Astrocyte (in vitro differentiated cells and primary cell): Measurements from ENCODE around the gene FGF10. TPM values are rescaled to one million over a fixed set of nuclear protein-coding genes. Genes with fewer than 3 reads are reported as not detected.

Experiments used
- DNase-seq: peaks from one replicate; pipeline ENCODE4 v3.0.0-alpha.2; 2010; ENCODE audit warnings: low read depth
- FAIRE-seq: peaks from 2 replicates; lab custom pipeline; 2011; peaks lifted over from hg19 to GRCh38; lab: Jason Lieb, UNC
- H2AFZ ChIP-seq: 2 replicates; pipeline ENCODE4 v1.6.0; 2012; ENCODE audit warnings: low read depth, low read length, inconsistent platforms
- H3K27ac ChIP-seq: 2 replicates; pipeline ENCODE4 v1.5.1; 2011; ENCODE audit warnings: low read depth, low read length, inconsistent platforms
- H3K27me3 ChIP-seq: 2 replicates; pipeline ENCODE4 v1.6.0; 2011; ENCODE audit warnings: low read length, inconsistent platforms; ENCODE audit not compliant: insufficient read depth
- H3K36me3 ChIP-seq: 2 replicates; pipeline ENCODE4 v1.5.1; 2011; ENCODE audit warnings: low read length, inconsistent platforms; ENCODE audit not compliant: insufficient read depth
- H3K4me1 ChIP-seq: 2 replicates; pipeline ENCODE4 v1.5.1; 2011; ENCODE audit warnings: low read length, inconsistent platforms; ENCODE audit not compliant: insufficient read depth
- H3K4me2 ChIP-seq: 2 replicates; pipeline ENCODE4 v1.6.0; 2012; ENCODE audit warnings: low read length, inconsistent platforms
- H3K4me3 ChIP-seq: 2 replicates; pipeline ENCODE4 v1.5.1; 2011; ENCODE audit warnings: low read depth, mild to moderate bottlenecking, low read length, inconsistent platforms; ENCODE audit not compliant: insufficient read depth
- H3K79me2 ChIP-seq: 2 replicates; pipeline ENCODE4 v1.6.0; 2012; ENCODE audit warnings: mild to moderate bottlenecking, low read length, inconsistent platforms; ENCODE audit not compliant: insufficient read depth
- H3K9ac ChIP-seq: 2 replicates; pipeline ENCODE4 v1.6.0; 2012; ENCODE audit warnings: mild to moderate bottlenecking, low read length, inconsistent platforms
- H3K9me3 ChIP-seq: 2 replicates; pipeline ENCODE4 v1.5.1; 2012; ENCODE audit warnings: low read depth, mild to moderate bottlenecking, low read length, inconsistent platforms; ENCODE audit not compliant: insufficient read depth
- H4K20me1 ChIP-seq: 2 replicates; pipeline ENCODE4 v1.6.0; 2012; ENCODE audit warnings: low read length, inconsistent platforms; ENCODE audit not compliant: insufficient read depth
- H3K27ac Mint-ChIP-seq: one replicate; pipeline ENCODE4 v1.8.0; 2021; ENCODE audit warnings: mild to moderate bottlenecking, mixed read lengths; ENCODE audit not compliant: unreplicated experiment
- H3K27me3 Mint-ChIP-seq: one replicate; pipeline ENCODE4 v1.8.0; 2021; ENCODE audit warnings: low read depth, mixed read lengths; ENCODE audit not compliant: unreplicated experiment
- H3K36me3 Mint-ChIP-seq: one replicate; pipeline ENCODE4 v1.8.0; 2021; ENCODE audit warnings: low read depth, mixed read lengths; ENCODE audit not compliant: unreplicated experiment
- H3K4me1 Mint-ChIP-seq: one replicate; pipeline ENCODE4 v1.8.0; 2021; ENCODE audit warnings: low read depth, mixed read lengths; ENCODE audit not compliant: unreplicated experiment
- H3K4me3 Mint-ChIP-seq: one replicate; pipeline ENCODE4 v1.8.0; 2021; ENCODE audit warnings: mild to moderate bottlenecking, moderate library complexity, mixed read lengths; ENCODE audit not compliant: unreplicated experiment
- H3K9me3 Mint-ChIP-seq: one replicate; pipeline ENCODE4 v1.8.0; 2021; ENCODE audit warnings: mild to moderate bottlenecking, mixed read lengths; ENCODE audit not compliant: unreplicated experiment
- CTCF ChIP-seq: IDR thresholded peaks from 2 replicates; pipeline ENCODE4 v1.5.1; 2011; ENCODE audit warnings: low read depth, mild to moderate bottlenecking, inconsistent platforms, low read length, moderate library complexity; ENCODE audit not compliant: insufficient read depth
- EZH2 ChIP-seq: IDR thresholded peaks from 2 replicates; pipeline ENCODE4 v1.6.1; 2012; ENCODE audit warnings: mild to moderate bottlenecking, low read length, inconsistent platforms; ENCODE audit not compliant: insufficient read depth
- total RNA-seq: library from RNA; stranded (reverse); gene quantifications from 2 replicates; pipeline ENCODE4 v1.2.1, GENCODE V29; 2021

FGF10 gene
- total RNA-seq, 1 donor from 2014 or later, result not detected

- Mint-ChIP-seq H3K9me3 (no peaks in the 10 kb centered on the region), H3K36me3 (no peaks in the 10 kb centered on the region), H3K27ac (no peak overlapping the region), H3K27me3 (no peaks in the 10 kb centered on the region), H3K4me3 (no peak overlapping the region), H3K4me1 (no peaks in the 10 kb centered on the region)
- Histone ChIP-seq H3K9me3 (no peaks in the 10 kb centered on the region), H3K9ac (no peak overlapping the region), H4K20me1 (no peaks in the 10 kb centered on the region), H2AFZ (no peak overlapping the region), H3K4me2 (no peak overlapping the region), H3K4me1 (no peaks in the 10 kb centered on the region), H3K36me3 (no peaks in the 10 kb centered on the region), H3K27me3 (no peaks in the 10 kb centered on the region), H3K4me3 (no peak overlapping the region), H3K27ac (no peak overlapping the region), H3K79me2 (no peaks in the 10 kb centered on the region)
- FAIRE-seq (no peak), DNase-seq (no peak)
- TF ChIP-seq CTCF, result no peak
- no peak for TF ChIP-seq EZH2
These were observed 12.9 kb upstream of the FGF10 start for GRCh38 chr5:44402084-44402483.

- Histone ChIP-seq H3K4me2 (no peak overlapping the region), H3K27ac (no peak overlapping the region), H2AFZ (no peak overlapping the region), H3K9me3 (no peaks in the 10 kb centered on the region), H3K4me3 (no peak overlapping the region), H4K20me1 (no peaks in the 10 kb centered on the region), H3K4me1 (no peaks in the 10 kb centered on the region), H3K36me3 (no peaks in the 10 kb centered on the region), H3K79me2 (no peaks in the 10 kb centered on the region), H3K9ac (no peak overlapping the region), H3K27me3 (no peaks in the 10 kb centered on the region)
- no peak for DNase-seq
- Mint-ChIP-seq H3K4me3 (no peak overlapping the region), H3K36me3 (no peaks in the 10 kb centered on the region), H3K9me3 (no peaks in the 10 kb centered on the region), H3K27me3 (no peaks in the 10 kb centered on the region), H3K27ac (no peak overlapping the region), H3K4me1 (no peaks in the 10 kb centered on the region)
- no peak for FAIRE-seq
- TF ChIP-seq CTCF (no peak), EZH2 (no peak)
These were observed 12.4 kb upstream of the FGF10 start for GRCh38 chr5:44401611-44402010.

- Mint-ChIP-seq H3K27me3 (no peaks in the 10 kb centered on the region), H3K4me3 (no peak overlapping the region), H3K36me3 (no peaks in the 10 kb centered on the region), H3K9me3 (no peaks in the 10 kb centered on the region), H3K4me1 (peaks cover 1% of the 10 kb centered on the region), H3K27ac (no peak overlapping the region)
- no peaks in the 10 kb centered on the region for H4K20me1 ChIP-seq
- H3K9ac ChIP-seq, result no peak overlapping the region
- H3K79me2 ChIP-seq, result no peaks in the 10 kb centered on the region
- no peaks in the 10 kb centered on the region for H3K4me1 ChIP-seq
- FAIRE-seq (no peak), DNase-seq (no peak)
- H3K36me3 ChIP-seq, result no peaks in the 10 kb centered on the region
- peaks cover 2% of the 10 kb centered on the region for H3K27me3 ChIP-seq
- H2AFZ ChIP-seq, result no peak overlapping the region
- no peaks in the 10 kb centered on the region for H3K9me3 ChIP-seq
- H3K27ac ChIP-seq, result no peak overlapping the region
- H3K4me3 ChIP-seq, result no peak overlapping the region
- TF ChIP-seq CTCF (no peak), EZH2 (no peak)
- H3K4me2 ChIP-seq, result no peak overlapping the region
These were observed 9.2 kb upstream of the FGF10 start for GRCh38 chr5:44398382-44398781.
